Measurements from ENCODE around the gene ABLIM1. TPM values are rescaled to one million over a fixed set of nuclear protein-coding genes. Genes with fewer than 3 reads are reported as not detected.

The ABLIM1 gene
- polyA plus RNA-seq, 1 donor from 2014 or later: 10.1 TPM

- no peaks in the 10 kb centered on the region for H3K9me2 ChIP-seq (ENCODE audit: insufficient read depth, low read length)
- no peaks in the 10 kb centered on the region for H3K79me2 ChIP-seq (replicated peaks; ENCODE audit: insufficient read depth, low read length)
- no peak overlapping the region for H2AFZ ChIP-seq (ENCODE audit: low read depth, low read length)
- no peak for TF ChIP-seq MXI1 (conservative IDR thresholded peaks at IDR 0.05; ENCODE audit: poor library complexity, severe bottlenecking)
- no peaks in the 10 kb centered on the region for H3K36me3 ChIP-seq (ENCODE audit: insufficient read depth, low read length)
- no peaks in the 10 kb centered on the region for H4K20me1 ChIP-seq (ENCODE audit: insufficient read depth)
- H3K9ac ChIP-seq (ENCODE audit: low read length): no peak overlapping the region
- H3K27me3 ChIP-seq (ENCODE audit: insufficient read depth, low read depth, low read length): no peaks in the 10 kb centered on the region
- no peak overlapping the region for H3K27ac ChIP-seq (ENCODE audit: low read length)
- no peak overlapping the region for H3K4me2 ChIP-seq (ENCODE audit: low read length)
- H3F3A ChIP-seq (ENCODE audit: insufficient read depth, low read length, poor library complexity, severe bottlenecking): no peaks in the 10 kb centered on the region
- no peaks in the 10 kb centered on the region for H3K9me3 ChIP-seq (ENCODE audit: low read length)
- no peak overlapping the region for H3K4me3 ChIP-seq (ENCODE audit: low read length)
Measured at GRCh38 chr10:114704679-114705078, 46.6 kb upstream of the ABLIM1 start.

DNA sequence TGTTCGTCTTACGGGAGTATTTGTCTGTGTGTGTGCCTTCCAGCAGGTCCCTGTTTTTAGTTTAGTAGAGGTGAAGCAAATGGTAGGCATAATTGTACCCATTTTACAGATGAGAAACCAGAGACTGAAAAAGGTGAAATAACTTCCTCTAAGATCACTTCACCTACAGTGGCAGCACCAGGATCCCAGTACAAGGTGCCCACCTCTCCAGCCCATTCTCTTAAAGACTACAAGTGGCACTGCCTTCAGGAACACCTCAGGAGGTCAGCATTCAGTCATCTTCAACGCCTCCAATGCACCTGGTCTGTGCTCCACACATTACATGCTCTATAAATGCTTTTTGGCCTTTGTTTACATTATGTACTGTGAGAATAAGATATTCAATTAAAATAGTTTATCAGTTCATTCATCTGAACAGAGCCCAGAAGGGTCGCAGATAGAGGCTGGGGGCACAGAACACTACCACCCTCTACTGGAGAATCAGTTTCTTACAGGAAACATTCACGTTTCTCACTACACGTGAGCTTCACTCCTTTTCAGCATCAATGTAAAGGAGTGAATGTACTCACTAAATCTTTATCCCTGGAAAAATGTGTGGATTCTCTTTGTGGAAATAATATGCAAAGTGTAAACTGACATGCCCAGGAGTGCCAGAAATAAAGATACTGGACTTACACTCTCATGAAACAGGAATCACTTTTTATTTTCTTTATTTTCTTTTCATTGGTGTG is 45.5 kb upstream of the ABLIM1 start:
- no peaks in the 10 kb centered on the region for H3K9me3 ChIP-seq (ENCODE audit: low read length)
- TF ChIP-seq CTCF (IDR thresholded peaks at IDR 0.05; ENCODE audit: poor library complexity, severe bottlenecking) (peak; percentile 51), POLR2AphosphoS5 (IDR thresholded peaks at IDR 0.05) (no peak), EP300 (conservative IDR thresholded peaks at IDR 0.05; ENCODE audit: poor library complexity, severe bottlenecking) (no peak), MXI1 (conservative IDR thresholded peaks at IDR 0.05; ENCODE audit: poor library complexity, severe bottlenecking) (no peak), TAF1 (IDR thresholded peaks at IDR 0.05; ENCODE audit: low read depth) (no peak), RAD21 (conservative IDR thresholded peaks at IDR 0.05) (peak; percentile 57), EZH2 (IDR thresholded peaks at IDR 0.05; ENCODE audit: borderline replicate concordance, insufficient read depth, low read length, poor library complexity, severe bottlenecking) (no peak), SMC3 (conservative IDR thresholded peaks at IDR 0.05; ENCODE audit: poor library complexity) (peak; percentile 59)
- TF ChIP-seq, protein P1, sequence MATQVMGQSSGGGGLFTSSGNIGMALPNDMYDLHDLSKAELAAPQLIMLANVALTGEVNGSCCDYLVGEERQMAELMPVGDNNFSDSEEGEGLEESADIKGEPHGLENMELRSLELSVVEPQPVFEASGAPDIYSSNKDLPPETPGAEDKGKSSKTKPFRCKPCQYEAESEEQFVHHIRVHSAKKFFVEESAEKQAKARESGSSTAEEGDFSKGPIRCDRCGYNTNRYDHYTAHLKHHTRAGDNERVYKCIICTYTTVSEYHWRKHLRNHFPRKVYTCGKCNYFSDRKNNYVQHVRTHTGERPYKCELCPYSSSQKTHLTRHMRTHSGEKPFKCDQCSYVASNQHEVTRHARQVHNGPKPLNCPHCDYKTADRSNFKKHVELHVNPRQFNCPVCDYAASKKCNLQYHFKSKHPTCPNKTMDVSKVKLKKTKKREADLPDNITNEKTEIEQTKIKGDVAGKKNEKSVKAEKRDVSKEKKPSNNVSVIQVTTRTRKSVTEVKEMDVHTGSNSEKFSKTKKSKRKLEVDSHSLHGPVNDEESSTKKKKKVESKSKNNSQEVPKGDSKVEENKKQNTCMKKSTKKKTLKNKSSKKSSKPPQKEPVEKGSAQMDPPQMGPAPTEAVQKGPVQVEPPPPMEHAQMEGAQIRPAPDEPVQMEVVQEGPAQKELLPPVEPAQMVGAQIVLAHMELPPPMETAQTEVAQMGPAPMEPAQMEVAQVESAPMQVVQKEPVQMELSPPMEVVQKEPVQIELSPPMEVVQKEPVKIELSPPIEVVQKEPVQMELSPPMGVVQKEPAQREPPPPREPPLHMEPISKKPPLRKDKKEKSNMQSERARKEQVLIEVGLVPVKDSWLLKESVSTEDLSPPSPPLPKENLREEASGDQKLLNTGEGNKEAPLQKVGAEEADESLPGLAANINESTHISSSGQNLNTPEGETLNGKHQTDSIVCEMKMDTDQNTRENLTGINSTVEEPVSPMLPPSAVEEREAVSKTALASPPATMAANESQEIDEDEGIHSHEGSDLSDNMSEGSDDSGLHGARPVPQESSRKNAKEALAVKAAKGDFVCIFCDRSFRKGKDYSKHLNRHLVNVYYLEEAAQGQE (IDR thresholded peaks at IDR 0.05; ENCODE audit: borderline replicate concordance): no peak
- H3K4me3 ChIP-seq (ENCODE audit: low read length): no peak overlapping the region
- H3F3A ChIP-seq (ENCODE audit: insufficient read depth, low read length, poor library complexity, severe bottlenecking): no peaks in the 10 kb centered on the region
- no peak overlapping the region for H3K27ac ChIP-seq (ENCODE audit: low read length)
- no peaks in the 10 kb centered on the region for H3K27me3 ChIP-seq (ENCODE audit: insufficient read depth, low read depth, low read length)
- no peaks in the 10 kb centered on the region for H3K36me3 ChIP-seq (ENCODE audit: insufficient read depth, low read length)
- no peak overlapping the region for H3K9ac ChIP-seq (ENCODE audit: low read length)
- no peaks in the 10 kb centered on the region for H3K9me2 ChIP-seq (ENCODE audit: insufficient read depth, low read length)
- H4K20me1 ChIP-seq (ENCODE audit: insufficient read depth): no peaks in the 10 kb centered on the region
- no peaks in the 10 kb centered on the region for H3K79me2 ChIP-seq (replicated peaks; ENCODE audit: insufficient read depth, low read length)
- H3K4me2 ChIP-seq (ENCODE audit: low read length): no peak overlapping the region
- no peak overlapping the region for H2AFZ ChIP-seq (ENCODE audit: low read depth, low read length)
